GM23338 (cell line): ENCODE data around the gene BEND4. TPM values are rescaled to one million over a fixed set of nuclear protein-coding genes. Genes with fewer than 3 reads are reported as not detected.

Experiments used
- ATAC-seq: fragments of 200-7000 bp; cut with Tn5 transposase; 3 replicates; pipeline ENCODE4 v1.9.1; 2020
- DNase-seq: peaks from one replicate; pipeline ENCODE4 v3.0.0-alpha.2; 2015; ENCODE audit warnings: low spot score
- H2AFZ ChIP-seq: fragments of 200-600 bp; sonication (generic); 2 replicates; pipeline ENCODE4 v1.8.0; 2016; ENCODE audit warnings: antibody characterized with exemption, mild to moderate bottlenecking, moderate library complexity
- H3F3A ChIP-seq: fragments of 200-600 bp; sonication (generic); replicated peaks from 2 replicates; pipeline ENCODE4 v1.8.0; 2017; ENCODE audit warnings: antibody characterized with exemption, mixed run types, low read depth
- H3K27ac ChIP-seq: fragments of 200-600 bp; sonication (generic); 2 replicates; pipeline ENCODE4 v1.6.1; 2016; ENCODE audit warnings: low read depth
- H3K27me3 ChIP-seq: fragments of 200-600 bp; sonication (generic); 2 replicates; pipeline ENCODE4 v1.8.0; 2016; ENCODE audit warnings: mild to moderate bottlenecking, mixed run types, moderate library complexity; ENCODE audit not compliant: insufficient read depth
- H3K36me3 ChIP-seq: fragments of 200-600 bp; sonication (generic); 2 replicates; pipeline ENCODE4 v1.8.0; 2016; ENCODE audit warnings: mild to moderate bottlenecking; ENCODE audit not compliant: insufficient read depth
- H3K4me1 ChIP-seq: fragments of 200-600 bp; sonication (generic); 2 replicates; pipeline ENCODE4 v1.8.0; 2016; ENCODE audit warnings: mild to moderate bottlenecking, moderate library complexity; ENCODE audit not compliant: insufficient read depth
- H3K4me2 ChIP-seq: fragments of 200-600 bp; sonication (generic); 2 replicates; pipeline ENCODE4 v1.7.1; 2017; ENCODE audit warnings: mixed run types
- H3K4me3 ChIP-seq: fragments of 200-600 bp; sonication (generic); 2 replicates; pipeline ENCODE4 v1.6.1; 2016; ENCODE audit warnings: mixed run types
- H3K79me2 ChIP-seq: fragments of 200-600 bp; sonication (generic); replicated peaks from 2 replicates; pipeline ENCODE4 v1.8.0; 2017; ENCODE audit warnings: mild to moderate bottlenecking; ENCODE audit not compliant: insufficient read depth
- H3K9me2 ChIP-seq: fragments of 200-600 bp; sonication (generic); 2 replicates; pipeline ENCODE4 v1.8.0; 2017; ENCODE audit not compliant: insufficient read depth
- H4K20me1 ChIP-seq: fragments of 200-600 bp; sonication (generic); replicated peaks from 2 replicates; pipeline ENCODE4 v1.8.0; 2017; ENCODE audit warnings: mild to moderate bottlenecking; ENCODE audit not compliant: insufficient read depth
- H3K27ac Mint-ChIP-seq: 2 replicates; pipeline ENCODE4 v1.8.0; 2020; ENCODE audit warnings: inconsistent platforms, mild to moderate bottlenecking, moderate library complexity, mixed read lengths
- H3K27me3 Mint-ChIP-seq: 3 replicates; pipeline ENCODE4 v1.8.0; 2022; ENCODE audit warnings: low read depth, mild to moderate bottlenecking, moderate library complexity, mixed read lengths, inconsistent platforms; ENCODE audit not compliant: insufficient read depth, poor library complexity
- H3K36me3 Mint-ChIP-seq: 3 replicates; pipeline ENCODE4 v1.8.0; 2021; ENCODE audit warnings: low read depth, mild to moderate bottlenecking, inconsistent platforms, moderate library complexity, mixed read lengths
- H3K4me1 Mint-ChIP-seq: 3 replicates; pipeline ENCODE4 v1.8.0; 2020; ENCODE audit warnings: mild to moderate bottlenecking, inconsistent platforms, mixed read lengths
- H3K4me3 Mint-ChIP-seq: 3 replicates; pipeline ENCODE4 v1.8.0; 2021; ENCODE audit warnings: moderate library complexity, mild to moderate bottlenecking, inconsistent platforms, mixed read lengths
- H3K9me3 Mint-ChIP-seq: 3 replicates; pipeline ENCODE4 v1.8.0; 2020; ENCODE audit warnings: moderate library complexity, mild to moderate bottlenecking, inconsistent platforms, mixed read lengths
- CREB1 ChIP-seq: fragments of 250-450 bp; sonication (Bioruptor Pico); IDR thresholded peaks from 2 replicates; pipeline ENCODE4 v1.5.0; 2020; ENCODE audit warnings: low read depth, mild to moderate bottlenecking, moderate library complexity
- CTCF ChIP-seq, 2 experiments: fragments of 200-600 bp in 1 of 2; sonication (generic) in 1 of 2; conservative IDR thresholded peaks; 2 replicates each; pipeline versions ENCODE4 v1.5.1 to v1.6.1; 2016 to 2017; ENCODE audit warnings: antibody characterized with exemption in 2 of 2, low read depth in 2 of 2, mild to moderate bottlenecking in 2 of 2, moderate library complexity in 1 of 2
- EZH2phosphoT487 ChIP-seq: fragments of 200-600 bp; sonication (generic); IDR thresholded peaks from one replicate; pipeline ENCODE4 v1.8.1; 2018; ENCODE audit warnings: antibody characterized with exemption; ENCODE audit not compliant: unreplicated experiment
- JUNB ChIP-seq: IDR thresholded peaks from one replicate; pipeline ENCODE4 v1.6.1; 2016; ENCODE audit warnings: antibody characterized with exemption; ENCODE audit not compliant: unreplicated experiment
- NANOG ChIP-seq: IDR thresholded peaks from 2 replicates; pipeline ENCODE4 v1.6.1; 2016; ENCODE audit warnings: antibody characterized with exemption, borderline replicate concordance
- POLR2AphosphoS5 ChIP-seq: IDR thresholded peaks from 2 replicates; pipeline ENCODE4 v1.6.1; 2016; ENCODE audit warnings: antibody characterized with exemption, low read depth
- ZNF462 ChIP-seq: fragments of 250-450 bp; sonication (Bioruptor Pico); IDR thresholded peaks from 2 replicates; pipeline ENCODE4 v1.5.0; 2020; ENCODE audit warnings: mild to moderate bottlenecking, moderate library complexity
- polyA plus RNA-seq: library from polyadenylated mRNA; unstranded; fragments of >200 nt; fragmentation: Nextera tagmentation; extraction: Ambion mirVana; gene quantifications from 2 replicates; pipeline ENCODE4 v1.2.1, GENCODE V29; 2016
- total RNA-seq: library from RNA; depleted of rRNA; stranded (reverse); fragments of >200 nt; shearing (Covaris generic); gene quantifications from 2 replicates; pipeline ENCODE4 v1.2.3, GENCODE V29; 2014

BEND4 gene
- total and polyA plus RNA-seq, 2 experiments from 2014 or later = 13.5 to 60.2 TPM

GRCh38 chr4:42101446-42101975 lies 50.9 kb downstream of the BEND4 start:
- H3K27me3 ChIP-seq = no peaks in the 10 kb centered on the region
- no peaks in the 10 kb centered on the region for H3K4me1 ChIP-seq
- Mint-ChIP-seq H3K36me3 (peaks cover 8% of the 10 kb centered on the region; the same call in 1 of the 3 replicates), H3K4me1 (no peaks in the 10 kb centered on the region), H3K9me3 (no peaks in the 10 kb centered on the region), H3K4me3 (no peak overlapping the region), H3K27ac (no peak overlapping the region), H3K27me3 (peaks cover 1% of the 10 kb centered on the region)
- no peak overlapping the region for H2AFZ ChIP-seq
- ATAC-seq (no peak), DNase-seq (no peak)
- H4K20me1 ChIP-seq = no peaks in the 10 kb centered on the region
- TF ChIP-seq NANOG (no peak), POLR2AphosphoS5 (no peak), CREB1 (CRISPR knock-in tag) (no peak), JUNB (no peak), EZH2phosphoT487 (no peak), CTCF (conservative IDR thresholded peaks at IDR 0.05; ENCODE audit: low read depth in 2 of 2) (no peak), ZNF462 (CRISPR knock-in tag) (no peak)
- no peaks in the 10 kb centered on the region for H3F3A ChIP-seq
- no peaks in the 10 kb centered on the region for H3K36me3 ChIP-seq
- H3K27ac ChIP-seq = no peak overlapping the region
- H3K79me2 ChIP-seq = no peaks in the 10 kb centered on the region
- no peak overlapping the region for H3K4me2 ChIP-seq
- no peak overlapping the region for H3K4me3 ChIP-seq
- no peaks in the 10 kb centered on the region for H3K9me2 ChIP-seq
